Lower lobe of right lung (tissue), 2 donors: ENCODE results near the gene GCNT1. TPM values are rescaled to one million over a fixed set of nuclear protein-coding genes. Genes with fewer than 3 reads are reported as not detected.
"Not testable (repeated sequence)": the region's sequence is repeated elsewhere in the genome, so short reads cannot be mapped to it uniquely, and the experiment has no call there.

Experiments
- ATAC-seq, 2 donors: fragments of 200-7000 bp; cut with Tn5 transposase; one replicate each; pipeline ENCODE4 v1.9.1; 2020 to 2022; ENCODE audit warnings: mild to moderate bottlenecking in 2 of 2, moderate library complexity in 2 of 2
- DNase-seq: peaks from one replicate; pipeline ENCODE4 v3.0.0-alpha.2; 2020
- H3K27ac ChIP-seq: fragments of 200-600 bp; one replicate; pipeline ENCODE4 v1.8.0; 2022
- H3K27me3 ChIP-seq: fragments of 200-600 bp; one replicate; pipeline ENCODE4 v1.8.0; 2022; ENCODE audit warnings: low read depth
- H3K36me3 ChIP-seq: fragments of 200-600 bp; one replicate; pipeline ENCODE4 v1.8.0; 2022; ENCODE audit warnings: mild to moderate bottlenecking
- H3K4me1 ChIP-seq: fragments of 200-600 bp; one replicate; pipeline ENCODE4 v1.8.0; 2022
- H3K4me3 ChIP-seq: fragments of 200-600 bp; one replicate; pipeline ENCODE4 v1.8.0; 2022; ENCODE audit warnings: mild to moderate bottlenecking
- H3K9me3 ChIP-seq: fragments of 200-600 bp; one replicate; pipeline ENCODE4 v1.8.0; 2022
- CTCF ChIP-seq: fragments of 200-600 bp; IDR thresholded peaks from one replicate; pipeline ENCODE4 v1.8.0; 2022; ENCODE audit warnings: antibody characterized with exemption, mild to moderate bottlenecking
- intact Hi-C: fragments of 100-400 bp; cut with DNase I; formaldehyde crosslinking; loops from one replicate; pipeline ENCODE4 v1.11.0; 2022
- total RNA-seq: library from RNA; stranded (reverse); fragmentation: NEBNext Ultra II Directional; extraction: Animal tissue kit (Norgen Biotek cat#: 25700); gene quantifications from one replicate; pipeline ENCODE4 v1.2.1, GENCODE V29; 2021
- donor health status: DM: no; HTN: yes; CAD: no; lungs with severe emphysema.

GCNT1 gene
- total RNA-seq, 1 donor from 2014 or later: 14.4 TPM

GRCh38 chr9:76465442-76466298 lies 6.7 kb downstream of the GCNT1 start:
- peak; percentile 52 to 54 for ATAC-seq
- intact Hi-C loops: no loop called here

GRCh38 chr9:76466299-76466605 lies 7.3 kb downstream of the GCNT1 start:
- Histone ChIP-seq H3K36me3 (no peaks in the 10 kb centered on the region), H3K4me1 (no peaks in the 10 kb centered on the region), H3K4me3 (no peak overlapping the region), H3K27me3 (no peaks in the 10 kb centered on the region), H3K27ac (no peak overlapping the region), H3K9me3 (no peaks in the 10 kb centered on the region)
- DNase-seq (no peak), ATAC-seq (no peak)
- intact Hi-C loops: no loop called here
- no peak for TF ChIP-seq CTCF

More at GRCh38 chr9:76465442-76466298, 6.7 kb downstream of the GCNT1 start:
- H3K27ac ChIP-seq: no peak overlapping the region
- no peak for DNase-seq
- no peaks in the 10 kb centered on the region for H3K9me3 ChIP-seq
- no peaks in the 10 kb centered on the region for H3K4me1 ChIP-seq
- no peaks in the 10 kb centered on the region for H3K36me3 ChIP-seq
- H3K4me3 ChIP-seq: no peak overlapping the region
- no peaks in the 10 kb centered on the region for H3K27me3 ChIP-seq
- no peak for TF ChIP-seq CTCF

GRCh38 chr9:76474419-76474818 lies 15.4 kb downstream of the GCNT1 start:
- Histone ChIP-seq H3K4me3 (no peak overlapping the region), H3K9me3 (no peaks in the 10 kb centered on the region), H3K27ac (no peak overlapping the region), H3K36me3 (no peaks in the 10 kb centered on the region), H3K4me1 (peaks cover 12% of the 10 kb centered on the region), H3K27me3 (no peaks in the 10 kb centered on the region)
- intact Hi-C loops: no loop called here
- TF ChIP-seq CTCF: no peak
- DNase-seq: no peak
- no peak for ATAC-seq

GRCh38 chr9:76475686-76476085 lies 16.7 kb downstream of the GCNT1 start:
- Histone ChIP-seq H3K36me3 (no peaks in the 10 kb centered on the region), H3K27ac (no peak overlapping the region), H3K9me3 (no peaks in the 10 kb centered on the region), H3K4me3 (no peak overlapping the region), H3K27me3 (no peaks in the 10 kb centered on the region), H3K4me1 (peaks cover 12% of the 10 kb centered on the region)
- intact Hi-C loops: no loop called here
- no peak for TF ChIP-seq CTCF
- no peak for DNase-seq
- ATAC-seq: peak in 1 of 2 donors; percentile 60

GRCh38 chr9:76477818-76478217 lies 18.8 kb downstream of the GCNT1 start:
- H3K36me3 ChIP-seq, ATAC-seq, H3K9me3 ChIP-seq, H3K4me3 ChIP-seq, H3K27me3 ChIP-seq, H3K27ac ChIP-seq, DNase-seq, intact Hi-C loops: not testable (repeated sequence)
- H3K4me1 ChIP-seq: peaks cover 12% of the 10 kb centered on the region

GRCh38 chr9:76478226-76478625 lies 19.2 kb downstream of the GCNT1 start:
- ATAC-seq (no peak), DNase-seq (no peak)
- no peaks in the 10 kb centered on the region for H3K9me3 ChIP-seq
- H3K4me1 ChIP-seq: peaks cover 12% of the 10 kb centered on the region
- no peak overlapping the region for H3K4me3 ChIP-seq
- TF ChIP-seq CTCF: no peak
- intact Hi-C loops: no loop called here
- no peak overlapping the region for H3K27ac ChIP-seq
- H3K36me3 ChIP-seq: no peaks in the 10 kb centered on the region
- H3K27me3 ChIP-seq: no peaks in the 10 kb centered on the region

GRCh38 chr9:76479337-76479736 lies 20.4 kb downstream of the GCNT1 start:
- intact Hi-C loops, H3K27me3 ChIP-seq, H3K27ac ChIP-seq, H3K9me3 ChIP-seq, H3K4me3 ChIP-seq, DNase-seq, ATAC-seq, H3K36me3 ChIP-seq: not testable (repeated sequence)
- peaks cover 12% of the 10 kb centered on the region for H3K4me1 ChIP-seq
